ENCODE data around the gene GPN3. TPM values are rescaled to one million over a fixed set of nuclear protein-coding genes. Genes with fewer than 3 reads are reported as not detected.
"Not testable (repeated sequence)": the region's sequence is repeated elsewhere in the genome, so short reads cannot be mapped to it uniquely, and the experiment has no call there.

The GPN3 gene
- total RNA-seq, 1 donor from 2014 or later = 14.5 TPM

DNA sequence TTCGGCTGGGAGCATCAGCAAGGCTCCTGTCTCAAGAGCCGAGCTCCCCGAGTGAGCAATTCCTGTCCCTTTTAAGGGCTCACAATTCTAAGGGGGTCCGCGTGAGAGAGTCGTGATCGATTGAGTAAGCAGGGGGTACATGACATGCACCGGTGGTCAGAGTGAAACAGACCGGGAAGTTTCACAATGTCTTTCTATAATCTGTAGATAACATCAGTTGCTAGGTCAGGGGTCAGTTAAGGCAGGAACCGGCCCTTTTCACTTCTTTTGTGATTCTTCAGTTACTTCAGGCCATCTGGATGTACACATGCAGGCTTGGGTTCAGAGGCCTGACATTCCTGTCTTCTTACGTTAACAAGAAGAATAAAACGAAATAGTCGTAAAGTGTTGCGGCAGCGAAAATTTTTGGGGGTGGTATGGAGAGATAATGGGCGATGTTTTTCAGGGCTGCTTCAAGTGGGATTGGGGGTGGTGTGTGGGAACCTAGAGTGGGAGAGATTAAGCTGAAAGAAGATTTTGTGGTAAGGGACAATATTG lies 62.9 kb downstream of the GPN3 start:
- Mint-ChIP-seq H3K4me1 (peaks cover 10% of the 10 kb centered on the region), H3K27me3 (ENCODE audit: low read depth) (peaks cover 15% of the 10 kb centered on the region)
- not testable (repeated sequence) for DNase-seq (ENCODE audit: low spot score in 2 of 2, unreplicated experiment in 2 of 2); H3K9me3 Mint-ChIP-seq; H3K4me3 Mint-ChIP-seq; H3K36me3 Mint-ChIP-seq; H3K27ac Mint-ChIP-seq

DNA sequence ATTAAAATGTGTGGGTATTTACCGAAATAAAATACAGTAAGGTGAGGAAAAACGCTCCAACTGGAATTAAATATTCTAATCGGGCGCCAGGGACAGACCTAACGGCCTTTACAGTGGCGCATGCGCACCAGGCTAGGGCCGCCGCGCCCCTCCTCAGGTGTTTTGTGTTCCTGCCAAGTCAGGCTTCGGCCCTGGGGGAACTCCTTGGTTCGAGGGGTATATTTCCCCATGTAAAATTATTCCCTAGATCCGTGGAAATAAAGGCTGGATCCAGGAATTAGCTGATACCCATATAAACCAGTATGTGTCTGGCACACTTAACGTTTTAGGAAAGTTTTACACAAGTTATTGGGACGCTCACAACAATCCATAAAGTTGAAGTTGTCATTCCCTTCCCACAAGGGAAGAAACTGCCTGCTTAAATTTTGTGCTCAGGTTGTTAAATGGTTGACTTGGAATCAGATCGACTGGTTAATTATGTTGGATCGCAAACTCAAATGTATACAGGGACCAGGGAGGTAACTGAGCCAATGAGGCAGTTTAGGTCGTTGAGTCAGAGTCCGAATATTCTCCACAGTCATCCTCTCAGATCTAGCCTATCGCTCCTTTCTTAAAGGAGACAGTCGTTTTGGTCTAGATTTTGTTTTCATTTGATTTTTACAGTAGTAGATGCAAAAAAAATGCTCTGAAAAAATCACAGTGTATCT lies 63.9 kb downstream of the GPN3 start:
- peak; percentile 63 to 81 for DNase-seq (ENCODE audit: low spot score in 2 of 2, unreplicated experiment in 2 of 2)
- H3K27me3 Mint-ChIP-seq (ENCODE audit: low read depth) = peaks cover 4% of the 10 kb centered on the region
- TF ChIP-seq, protein P1, sequence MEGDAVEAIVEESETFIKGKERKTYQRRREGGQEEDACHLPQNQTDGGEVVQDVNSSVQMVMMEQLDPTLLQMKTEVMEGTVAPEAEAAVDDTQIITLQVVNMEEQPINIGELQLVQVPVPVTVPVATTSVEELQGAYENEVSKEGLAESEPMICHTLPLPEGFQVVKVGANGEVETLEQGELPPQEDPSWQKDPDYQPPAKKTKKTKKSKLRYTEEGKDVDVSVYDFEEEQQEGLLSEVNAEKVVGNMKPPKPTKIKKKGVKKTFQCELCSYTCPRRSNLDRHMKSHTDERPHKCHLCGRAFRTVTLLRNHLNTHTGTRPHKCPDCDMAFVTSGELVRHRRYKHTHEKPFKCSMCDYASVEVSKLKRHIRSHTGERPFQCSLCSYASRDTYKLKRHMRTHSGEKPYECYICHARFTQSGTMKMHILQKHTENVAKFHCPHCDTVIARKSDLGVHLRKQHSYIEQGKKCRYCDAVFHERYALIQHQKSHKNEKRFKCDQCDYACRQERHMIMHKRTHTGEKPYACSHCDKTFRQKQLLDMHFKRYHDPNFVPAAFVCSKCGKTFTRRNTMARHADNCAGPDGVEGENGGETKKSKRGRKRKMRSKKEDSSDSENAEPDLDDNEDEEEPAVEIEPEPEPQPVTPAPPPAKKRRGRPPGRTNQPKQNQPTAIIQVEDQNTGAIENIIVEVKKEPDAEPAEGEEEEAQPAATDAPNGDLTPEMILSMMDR (IDR thresholded peaks at IDR 0.05; ENCODE audit: unreplicated experiment) = no peak
- H3K4me1 Mint-ChIP-seq = peaks cover 10% of the 10 kb centered on the region
- peaks cover 12% of the 10 kb centered on the region for H3K36me3 Mint-ChIP-seq
- H3K9me3 Mint-ChIP-seq = no peaks in the 10 kb centered on the region
- H3K4me3 Mint-ChIP-seq = peak overlapping the region; percentile 98
- peak overlapping the region; percentile 100 for H3K27ac Mint-ChIP-seq

DNA sequence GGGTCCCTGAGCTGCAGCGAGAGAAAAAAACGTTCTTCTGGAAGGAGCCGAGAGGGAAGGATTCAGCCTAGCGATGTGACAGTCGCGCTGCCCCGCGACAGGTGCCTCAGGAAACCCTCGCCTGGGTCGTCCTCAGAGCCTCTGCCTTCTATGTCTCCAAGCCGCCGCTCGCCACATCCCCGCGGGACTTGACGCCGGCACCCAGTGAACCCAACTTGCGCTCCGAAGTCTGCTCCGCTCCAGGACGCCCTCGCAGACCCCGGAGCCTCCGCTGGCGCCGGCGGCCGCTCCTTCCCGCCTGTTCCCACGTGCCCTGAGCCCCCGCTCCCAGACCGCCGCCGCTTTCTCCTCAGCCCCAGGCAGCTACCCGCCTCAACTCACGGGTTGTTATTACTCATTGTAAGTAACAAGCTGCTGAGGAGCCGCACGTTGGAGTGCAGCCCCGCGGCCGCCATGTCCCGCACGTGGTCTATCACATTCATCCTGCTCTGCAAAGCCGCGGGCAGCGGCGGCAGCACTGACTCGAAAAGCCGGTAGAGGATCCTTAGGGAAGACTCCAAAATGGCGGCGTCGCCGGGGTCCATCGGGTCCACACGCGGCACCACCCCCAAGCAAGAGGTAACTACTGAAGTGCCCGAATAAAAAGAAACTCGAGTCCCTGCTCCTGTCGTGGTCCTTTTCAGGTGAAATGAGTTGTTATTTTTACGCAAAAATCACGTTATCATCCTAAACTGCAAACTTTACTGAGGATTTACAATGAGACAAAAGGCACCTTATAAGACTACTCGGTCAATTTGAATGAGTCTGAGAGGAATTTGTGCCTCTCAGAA lies 64.7 kb downstream of the GPN3 start, which contains the start of gene ANAPC7:
TSS of gene ANAPC7 (minus strand) at position 563 of the 830 bp plus-strand sequence. CDS start at position 482, 81 bp downstream.
- Mint-ChIP-seq H3K27ac (peak within 1 kb of the TSS; percentile 100), H3K4me1 (peaks cover 10% of the 10 kb centered on the region), H3K4me3 (peak within 1 kb of the TSS; percentile 98), H3K27me3 (ENCODE audit: low read depth) (no peaks in the 10 kb centered on the region), H3K36me3 (peaks cover 12% of the 10 kb centered on the region), H3K9me3 (no peaks in the 10 kb centered on the region)
- TF ChIP-seq, protein P1 (IDR thresholded peaks at IDR 0.05; ENCODE audit: unreplicated experiment) = no peak
- DNase-seq (ENCODE audit: low spot score in 2 of 2, unreplicated experiment in 2 of 2) = peak; percentile 82 to 92

Other genes starting within 250 kb of the GPN3 start
- gene ATP2A2, start 187.0 kb downstream of the GPN3 start, total RNA-seq = 179 to 186 TPM (median 182 TPM) in 3 replicates
- gene ANAPC7, start 64.5 kb downstream of the GPN3 start, total RNA-seq = 62.8 to 66.6 TPM (median 66.0 TPM) in 3 replicates
- gene ARPC3, start 17.9 kb downstream of the GPN3 start, total RNA-seq = 144 to 149 TPM (median 146 TPM) in 3 replicates
- gene FAM216A, start 588 bp upstream of the GPN3 start, total RNA-seq = 9.9 to 11.6 TPM (median 10.3 TPM) in 3 replicates
- 71.3 to 77.0 TPM (median 74.2 TPM) in 3 replicates for gene VPS29, start 33.9 kb upstream of the GPN3 start, total RNA-seq
- gene RAD9B, start 34.1 kb upstream of the GPN3 start, total RNA-seq = 0.51 to 0.73 TPM (median 0.54 TPM) in 3 replicates
- gene PPTC7, start 115.1 kb upstream of the GPN3 start, total RNA-seq = 14.2 to 15.3 TPM (median 14.5 TPM) in 3 replicates
- gene TCTN1, start 145.9 kb upstream of the GPN3 start, total RNA-seq = 57.7 to 64.5 TPM (median 63.4 TPM) in 3 replicates
- gene HVCN1, start 220.9 kb upstream of the GPN3 start, total RNA-seq = 5.1 to 7.0 TPM (median 6.1 TPM) in 3 replicates